Measurements from ENCODE around the gene ULBP3. TPM values are rescaled to one million over a fixed set of nuclear protein-coding genes. Genes with fewer than 3 reads are reported as not detected.

The ULBP3 gene
- 4.6 and 4.9 TPM in 2 replicates for polyA plus RNA-seq (2012; rRNA removed)
- 3.8 TPM in 2 replicates for polyA plus RNA-seq (2012; cell fraction: cytosol; rRNA removed)
- polyA plus RNA-seq (2012; cell fraction: nucleus; rRNA removed) = 1.9 and 2.3 TPM in 2 replicates

DNA sequence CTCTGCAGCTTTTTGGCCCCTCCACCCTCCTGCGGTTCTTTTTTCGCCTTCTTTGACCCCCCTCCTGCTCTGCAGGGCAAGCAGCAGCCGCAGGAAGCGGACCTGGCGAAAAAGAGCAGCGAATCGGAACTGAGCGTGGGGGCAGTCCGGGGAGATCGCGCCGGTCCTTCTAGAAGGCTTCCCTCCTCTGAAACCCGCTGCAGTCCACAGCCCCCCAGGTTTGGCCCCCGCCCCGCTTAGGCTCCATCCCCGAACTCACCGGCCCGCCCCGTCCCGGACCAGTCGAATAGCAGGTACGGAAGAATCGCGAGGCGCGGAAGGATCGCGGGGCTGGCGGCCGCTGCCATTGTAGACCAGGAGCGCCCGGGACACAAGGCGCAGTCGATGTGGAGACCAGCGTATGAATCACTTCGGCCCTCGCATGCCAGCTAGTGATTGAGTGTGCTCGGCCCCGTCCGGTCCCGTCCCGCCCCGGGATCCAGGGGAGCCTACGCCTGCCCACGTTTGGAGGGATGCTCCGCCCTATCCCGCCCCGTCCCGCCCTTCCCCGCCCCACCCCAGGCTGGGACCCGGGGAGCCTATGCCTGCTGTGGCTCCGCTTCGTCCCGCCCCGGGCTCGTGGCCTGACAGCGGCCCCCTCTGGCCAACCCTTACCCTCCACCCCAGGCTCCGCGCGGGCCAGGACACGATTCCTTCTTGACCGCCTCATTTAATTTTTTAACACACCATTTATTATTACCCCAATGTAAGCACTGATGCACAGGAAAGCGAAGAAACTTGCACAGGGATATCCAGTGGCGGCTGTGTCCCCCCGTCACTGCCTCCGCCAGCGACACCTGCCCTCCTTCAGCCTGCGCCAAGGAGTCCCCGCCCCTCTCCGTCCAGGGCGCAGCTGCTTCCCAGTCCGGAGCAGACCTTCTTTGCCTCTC is at the start of gene ULBP3:
Gene ULBP3, minus strand, starts transcription at position 402 of the 929 bp plus-strand sequence. Its CDS starts 55 bp downstream, at position 347.
- Histone ChIP-seq H3K4me2 (peak within 1 kb of the TSS; percentile 96), H3K36me3 (replicated peaks in 1 of 2; ENCODE audit: control insufficient read depth in 1 of 2, insufficient read depth in 2 of 2, low read length in 1 of 2) (no peaks in the 10 kb centered on the region), H3K9me2 (no peaks in the 10 kb centered on the region), H2AFZ (ENCODE audit: low read depth) (peak within 1 kb of the TSS; percentile 98), H3F3A (replicated peaks; ENCODE audit: insufficient read depth) (no peaks in the 10 kb centered on the region), H3K4me3 (ENCODE audit: low read depth in 2 of 2, low read length in 1 of 2) (peak within 1 kb of the TSS; percentile 65 to 73), H3K9ac (peak within 1 kb of the TSS; percentile 77), H4K20me1 (ENCODE audit: insufficient read depth) (no peaks in the 10 kb centered on the region), H3K27ac (ENCODE audit: low read depth in 2 of 2, low read length in 1 of 2) (no peak within 1 kb of the TSS), H3K4me1 (ENCODE audit: control insufficient read depth in 1 of 2, insufficient read depth in 2 of 2, low read depth in 1 of 2, low read length in 1 of 2) (no peaks in the 10 kb centered on the region; a peak in 1 of 4 replicates), H3K27me3 (ENCODE audit: insufficient read depth) (peaks cover 12% of the 10 kb centered on the region; the same call in 1 of the 2 replicates), H3K79me2 (ENCODE audit: insufficient read depth) (no peaks in the 10 kb centered on the region), H3K9me3 (no peaks in the 10 kb centered on the region)
- peak; percentile 93 for DNase-seq
- POLR2A ChIA-PET = interaction anchor here (1.0 kb wide), 1 partner anchor 12 kb away, joined by 5 read pairs; no protein-coding TSS in a partner anchor
- 7% methylated on average over 45 of the region's 72 CpGs for WGBS (ENCODE audit: low lambda C conversion rate)
- CTCF ChIA-PET = interaction anchor here (0.7 to 2.6 kb wide), 7 partner anchors 9 to 1196 kb away, joined by 3 to 12 read pairs (median 3); no protein-coding TSS in a partner anchor
- peak; percentile 4; the same call in 1 of the 2 replicates for TF ChIP-seq RAD21 (IDR thresholded peaks at IDR 0.05; ENCODE audit: low read length)
- TF ChIP-seq, protein P1, sequence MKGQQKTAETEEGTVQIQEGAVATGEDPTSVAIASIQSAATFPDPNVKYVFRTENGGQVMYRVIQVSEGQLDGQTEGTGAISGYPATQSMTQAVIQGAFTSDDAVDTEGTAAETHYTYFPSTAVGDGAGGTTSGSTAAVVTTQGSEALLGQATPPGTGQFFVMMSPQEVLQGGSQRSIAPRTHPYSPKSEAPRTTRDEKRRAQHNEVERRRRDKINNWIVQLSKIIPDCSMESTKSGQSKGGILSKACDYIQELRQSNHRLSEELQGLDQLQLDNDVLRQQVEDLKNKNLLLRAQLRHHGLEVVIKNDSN (IDR thresholded peaks at IDR 0.05; ENCODE audit: borderline replicate concordance, low read depth) = no peak
- peak; percentile 86 for TF ChIP-seq ZBTB33 (IDR thresholded peaks at IDR 0.05; ENCODE audit: borderline replicate concordance, low read depth)
- TF ChIP-seq FOXJ3 (CRISPR knock-in tag; IDR thresholded peaks at IDR 0.05) = no peak
- TF ChIP-seq RFX5 (IDR thresholded peaks at IDR 0.05; ENCODE audit: low read length) = no peak
- no peak for TF ChIP-seq GATA2 (CRISPR knock-in tag; IDR thresholded peaks at IDR 0.05)
- no peak for TF ChIP-seq EZH2phosphoT487 (IDR thresholded peaks at IDR 0.05; ENCODE audit: borderline replicate concordance, low read depth)
- peak; percentile 67; the same call in 1 of the 2 replicates for TF ChIP-seq TAF1 (IDR thresholded peaks at IDR 0.05; ENCODE audit: borderline replicate concordance, low read depth, low read length)
- no peak for TF ChIP-seq ELF1 (IDR thresholded peaks at IDR 0.05)
- TF ChIP-seq, protein P2, sequence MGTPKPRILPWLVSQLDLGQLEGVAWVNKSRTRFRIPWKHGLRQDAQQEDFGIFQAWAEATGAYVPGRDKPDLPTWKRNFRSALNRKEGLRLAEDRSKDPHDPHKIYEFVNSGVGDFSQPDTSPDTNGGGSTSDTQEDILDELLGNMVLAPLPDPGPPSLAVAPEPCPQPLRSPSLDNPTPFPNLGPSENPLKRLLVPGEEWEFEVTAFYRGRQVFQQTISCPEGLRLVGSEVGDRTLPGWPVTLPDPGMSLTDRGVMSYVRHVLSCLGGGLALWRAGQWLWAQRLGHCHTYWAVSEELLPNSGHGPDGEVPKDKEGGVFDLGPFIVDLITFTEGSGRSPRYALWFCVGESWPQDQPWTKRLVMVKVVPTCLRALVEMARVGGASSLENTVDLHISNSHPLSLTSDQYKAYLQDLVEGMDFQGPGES (IDR thresholded peaks at IDR 0.05; ENCODE audit: low read depth, low read length) = no peak
- TF ChIP-seq MEF2A (IDR thresholded peaks at IDR 0.05; ENCODE audit: borderline replicate concordance, low read depth) = no peak
- TF ChIP-seq SMC3 (IDR thresholded peaks at IDR 0.05; ENCODE audit: low read depth, low read length) = no peak
- peak; percentile 93 for TF ChIP-seq CHD2 (IDR thresholded peaks at IDR 0.05; ENCODE audit: low read length, partially characterized antibody)
- TF ChIP-seq RCOR1 (IDR thresholded peaks at IDR 0.05; ENCODE audit: low read length) = no peak
- peak; percentile 72 for TF ChIP-seq POLR2AphosphoS5 (IDR thresholded peaks at IDR 0.05; ENCODE audit: low read depth, low read length)
- no peak for TF ChIP-seq NFIC (IDR thresholded peaks at IDR 0.05; ENCODE audit: borderline replicate concordance)
- no peak for TF ChIP-seq RXRA (IDR thresholded peaks at IDR 0.05; ENCODE audit: borderline replicate concordance, low read depth)
- peak; percentile 25; the same call in 1 of the 2 replicates for TF ChIP-seq FOSL2 (IDR thresholded peaks at IDR 0.05; ENCODE audit: borderline replicate concordance, low read depth)
- TF ChIP-seq GABPA (IDR thresholded peaks at IDR 0.05; ENCODE audit: low read depth) = no peak
- no peak for TF ChIP-seq NRF1 (IDR thresholded peaks at IDR 0.05; ENCODE audit: low read depth, low read length)
- peak; percentile 44 for TF ChIP-seq MAX (IDR thresholded peaks at IDR 0.05; ENCODE audit: low read depth)
- TF ChIP-seq TCF12 (IDR thresholded peaks at IDR 0.05) = no peak
- no peak for TF ChIP-seq USF2 (IDR thresholded peaks at IDR 0.05; ENCODE audit: borderline replicate concordance, low read depth, low read length)
- TF ChIP-seq YY1 (IDR thresholded peaks at IDR 0.05; ENCODE audit: low read depth) = 0 out of 2 replicates have a peak, but pooled peaks have one; percentile 50
- peak; percentile 34; the same call in 1 of the 2 replicates for TF ChIP-seq SIN3A (IDR thresholded peaks at IDR 0.05; ENCODE audit: borderline replicate concordance, low read depth, low read length)
- TF ChIP-seq JUND (IDR thresholded peaks at IDR 0.05) = no peak
- no peak for TF ChIP-seq EP300 (IDR thresholded peaks at IDR 0.05; ENCODE audit: borderline replicate concordance in 1 of 2, low read depth in 1 of 2, low read length in 1 of 2)
